WTC11 (cell line): ENCODE data around the gene TF. TPM values are rescaled to one million over a fixed set of nuclear protein-coding genes. Genes with fewer than 3 reads are reported as not detected.

Experiments
- ATAC-seq: fragments of 200-7000 bp; cut with Tn5 transposase; 2 replicates; pipeline ENCODE4 v1.10.0; 2021; ENCODE audit warnings: mild to moderate bottlenecking, moderate library complexity
- CTCF ChIA-PET: fragments of 300-600 bp; sonication (Branson Sonifier 250); formaldehyde crosslinking; loops from one replicate; lab custom pipeline; 2021; ENCODE audit warnings: antibody characterized with exemption; lab: Charles Lee
- POLR2A ChIA-PET: fragments of 350-600 bp; sonication (Branson Sonifier 250); formaldehyde crosslinking; loops from one replicate; lab custom pipeline; 2021; ENCODE audit warnings: antibody characterized with exemption; lab: Charles Lee
- DNase-seq: peaks from one replicate; pipeline ENCODE4 v3.0.0; 2021; ENCODE audit warnings: low spot score
- H3K27ac Mint-ChIP-seq: 2 replicates; pipeline ENCODE4 v1.8.0; 2021; ENCODE audit warnings: mixed read lengths
- H3K27me3 Mint-ChIP-seq: 2 replicates; pipeline ENCODE4 v1.8.0; 2021; ENCODE audit warnings: low read depth, mild to moderate bottlenecking, moderate library complexity, mixed read lengths
- H3K36me3 Mint-ChIP-seq: 2 replicates; pipeline ENCODE4 v1.8.0; 2021; ENCODE audit warnings: mixed read lengths
- H3K4me1 Mint-ChIP-seq: 2 replicates; pipeline ENCODE4 v1.8.0; 2022; ENCODE audit warnings: mixed read lengths
- H3K4me3 Mint-ChIP-seq: 2 replicates; pipeline ENCODE4 v1.8.0; 2021; ENCODE audit warnings: mild to moderate bottlenecking, moderate library complexity, mixed read lengths
- H3K9me3 Mint-ChIP-seq: 2 replicates; pipeline ENCODE4 v1.8.0; 2021; ENCODE audit warnings: mixed read lengths
- ATF1 ChIP-seq: sonication (generic); formaldehyde crosslinking; IDR thresholded peaks from 2 replicates; pipeline ENCODE4 v1.8.1; 2023; ENCODE audit warnings: mild to moderate bottlenecking, moderate library complexity, missing genetic modification reagents
- EMX1 ChIP-seq: fragments of 250-450 bp; sonication (Bioruptor Pico); IDR thresholded peaks from 2 replicates; pipeline ENCODE4 v1.8.0; 2021; ENCODE audit warnings: mild to moderate bottlenecking
- ETV6 ChIP-seq: sonication (generic); formaldehyde crosslinking; IDR thresholded peaks from 2 replicates; pipeline ENCODE4 v1.8.1; 2022; ENCODE audit warnings: mild to moderate bottlenecking, missing genetic modification reagents
- FOXJ3 ChIP-seq: sonication (generic); formaldehyde crosslinking; IDR thresholded peaks from 2 replicates; pipeline ENCODE4 v1.9.0; 2021; ENCODE audit warnings: missing genetic modification reagents, mild to moderate bottlenecking, borderline replicate concordance
- GRHL2 ChIP-seq: fragments of 250-450 bp; sonication (Bioruptor Pico); IDR thresholded peaks from 2 replicates; pipeline ENCODE4 v1.8.0; 2022; ENCODE audit warnings: mild to moderate bottlenecking, moderate library complexity; ENCODE audit not compliant: insufficient replicate concordance, severe bottlenecking
- NR1H2 ChIP-seq: sonication (generic); formaldehyde crosslinking; IDR thresholded peaks from 2 replicates; pipeline ENCODE4 v1.9.0; 2021; ENCODE audit warnings: mild to moderate bottlenecking, moderate library complexity, missing genetic modification reagents
- NR3C1 ChIP-seq: sonication (generic); formaldehyde crosslinking; conservative IDR thresholded peaks from 2 replicates; pipeline ENCODE4 v1.8.1; 2023; ENCODE audit warnings: low read depth, mild to moderate bottlenecking, missing genetic modification reagents
- PRRX2 ChIP-seq: fragments of 250-450 bp; sonication (Bioruptor Pico); IDR thresholded peaks from 2 replicates; pipeline ENCODE4 v1.8.0; 2021; ENCODE audit warnings: mild to moderate bottlenecking
- RORB ChIP-seq: fragments of 250-450 bp; sonication (Bioruptor Pico); IDR thresholded peaks from 2 replicates; pipeline ENCODE4 v1.9.0; 2021; ENCODE audit warnings: mild to moderate bottlenecking
- SOX15 ChIP-seq: fragments of 250-450 bp; sonication (Bioruptor Pico); IDR thresholded peaks from 2 replicates; pipeline ENCODE4 v1.9.0; 2021; ENCODE audit warnings: mild to moderate bottlenecking
- ZNF263 ChIP-seq: sonication (generic); formaldehyde crosslinking; IDR thresholded peaks from 2 replicates; pipeline ENCODE4 v1.8.1; 2022; ENCODE audit warnings: low read depth, mild to moderate bottlenecking, moderate library complexity, missing genetic modification reagents
- ZNF416 ChIP-seq: fragments of 250-450 bp; sonication (Bioruptor Pico); IDR thresholded peaks from 2 replicates; pipeline ENCODE4 v1.9.0; 2021; ENCODE audit warnings: mild to moderate bottlenecking, inconsistent platforms
- ZNF671 ChIP-seq: fragments of 250-450 bp; sonication (Bioruptor Pico); IDR thresholded peaks from 2 replicates; pipeline ENCODE4 v1.8.0; 2021; ENCODE audit warnings: mild to moderate bottlenecking
- total RNA-seq: library from RNA; stranded (reverse); gene quantifications from 3 replicates; pipeline ENCODE4 v1.2.3, GENCODE V29; 2021
- TF ChIP-seq, protein P1 (sequence below): sonication (generic); formaldehyde crosslinking; IDR thresholded peaks from 2 replicates; pipeline ENCODE4 v1.8.0; 2022; ENCODE audit warnings: mild to moderate bottlenecking, missing genetic modification reagents
- TF ChIP-seq, protein P2 (sequence below): sonication (generic); formaldehyde crosslinking; IDR thresholded peaks from 2 replicates; pipeline ENCODE4 v1.8.1; 2023; ENCODE audit warnings: mild to moderate bottlenecking, missing genetic modification reagents, moderate library complexity
- TF ChIP-seq, protein P3 (sequence below): sonication (generic); formaldehyde crosslinking; IDR thresholded peaks from 2 replicates; pipeline ENCODE4 v1.8.1; 2022; ENCODE audit warnings: mild to moderate bottlenecking, moderate library complexity, missing genetic modification reagents
- TF ChIP-seq, protein P4 (sequence below): sonication (generic); formaldehyde crosslinking; IDR thresholded peaks from 2 replicates; pipeline ENCODE4 v1.8.0; 2023; ENCODE audit warnings: mild to moderate bottlenecking, missing genetic modification reagents

TF gene
- total RNA-seq, 1 experiment from 2014 or later: 9.3 TPM

DNA sequence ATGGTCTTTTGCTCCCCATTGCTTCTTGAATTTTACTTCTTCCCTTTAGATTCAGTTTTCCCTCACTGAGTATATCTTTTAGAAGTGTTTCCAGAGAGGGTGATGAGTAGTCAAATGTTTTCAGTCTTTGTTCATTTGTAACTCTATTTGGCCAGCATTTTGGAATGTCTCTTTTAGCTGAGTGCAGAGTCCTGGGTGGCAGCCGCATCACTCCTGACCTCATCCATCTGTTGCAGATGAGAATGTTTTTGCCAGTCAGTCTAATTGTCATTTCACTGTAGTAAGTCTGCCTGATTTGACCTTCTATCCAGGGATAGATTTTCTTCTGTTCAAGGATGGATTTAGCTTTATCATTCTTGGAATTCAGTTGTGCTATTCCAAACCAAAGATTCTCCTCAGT, 66.7 kb downstream of the TF start:
- no peak overlapping the region for H3K4me3 Mint-ChIP-seq
- no peak overlapping the region for H3K27ac Mint-ChIP-seq
- CTCF ChIA-PET: no interaction called here

DNA sequence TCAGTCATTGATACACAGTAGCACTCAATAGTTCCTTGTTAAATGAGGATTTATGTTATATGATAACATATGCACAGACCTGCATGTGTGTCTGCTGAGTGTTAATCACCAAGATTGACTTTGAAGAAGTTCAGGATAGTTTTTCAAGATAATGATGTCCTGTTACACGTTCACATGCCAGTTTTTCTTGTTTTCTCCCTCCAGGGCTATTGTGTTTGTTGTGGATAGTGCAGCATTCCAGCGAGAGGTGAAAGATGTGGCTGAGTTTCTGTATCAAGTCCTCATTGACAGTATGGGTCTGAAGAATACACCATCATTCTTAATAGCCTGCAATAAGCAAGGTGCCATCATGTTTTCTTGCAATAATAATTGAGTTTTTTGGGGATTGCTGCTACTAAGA, 69.2 kb downstream of the TF start:
- POLR2A ChIA-PET: no interaction called here
- no peaks in the 10 kb centered on the region for H3K27me3 Mint-ChIP-seq

More for the DNA sequence above, 66.7 kb downstream of the TF start:
- H3K27me3 Mint-ChIP-seq: no peaks in the 10 kb centered on the region
- H3K4me1 Mint-ChIP-seq: no peaks in the 10 kb centered on the region
- no peak for ATAC-seq
- H3K36me3 Mint-ChIP-seq: peaks cover 53% of the 10 kb centered on the region
- no peak for DNase-seq
- TF ChIP-seq FOXJ3 (CRISPR knock-in tag) (no peak), ETV6 (CRISPR knock-in tag) (no peak), SOX15 (CRISPR knock-in tag) (no peak)
- TF ChIP-seq, protein P1, sequence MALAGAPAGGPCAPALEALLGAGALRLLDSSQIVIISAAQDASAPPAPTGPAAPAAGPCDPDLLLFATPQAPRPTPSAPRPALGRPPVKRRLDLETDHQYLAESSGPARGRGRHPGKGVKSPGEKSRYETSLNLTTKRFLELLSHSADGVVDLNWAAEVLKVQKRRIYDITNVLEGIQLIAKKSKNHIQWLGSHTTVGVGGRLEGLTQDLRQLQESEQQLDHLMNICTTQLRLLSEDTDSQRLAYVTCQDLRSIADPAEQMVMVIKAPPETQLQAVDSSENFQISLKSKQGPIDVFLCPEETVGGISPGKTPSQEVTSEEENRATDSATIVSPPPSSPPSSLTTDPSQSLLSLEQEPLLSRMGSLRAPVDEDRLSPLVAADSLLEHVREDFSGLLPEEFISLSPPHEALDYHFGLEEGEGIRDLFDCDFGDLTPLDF (CRISPR knock-in tag): no peak
- TF ChIP-seq, protein P2, sequence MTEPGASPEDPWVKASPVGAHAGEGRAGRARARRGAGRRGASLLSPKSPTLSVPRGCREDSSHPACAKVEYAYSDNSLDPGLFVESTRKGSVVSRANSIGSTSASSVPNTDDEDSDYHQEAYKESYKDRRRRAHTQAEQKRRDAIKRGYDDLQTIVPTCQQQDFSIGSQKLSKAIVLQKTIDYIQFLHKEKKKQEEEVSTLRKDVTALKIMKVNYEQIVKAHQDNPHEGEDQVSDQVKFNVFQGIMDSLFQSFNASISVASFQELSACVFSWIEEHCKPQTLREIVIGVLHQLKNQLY: no peak
- no peaks in the 10 kb centered on the region for H3K9me3 Mint-ChIP-seq
- POLR2A ChIA-PET: no interaction called here

DNA sequence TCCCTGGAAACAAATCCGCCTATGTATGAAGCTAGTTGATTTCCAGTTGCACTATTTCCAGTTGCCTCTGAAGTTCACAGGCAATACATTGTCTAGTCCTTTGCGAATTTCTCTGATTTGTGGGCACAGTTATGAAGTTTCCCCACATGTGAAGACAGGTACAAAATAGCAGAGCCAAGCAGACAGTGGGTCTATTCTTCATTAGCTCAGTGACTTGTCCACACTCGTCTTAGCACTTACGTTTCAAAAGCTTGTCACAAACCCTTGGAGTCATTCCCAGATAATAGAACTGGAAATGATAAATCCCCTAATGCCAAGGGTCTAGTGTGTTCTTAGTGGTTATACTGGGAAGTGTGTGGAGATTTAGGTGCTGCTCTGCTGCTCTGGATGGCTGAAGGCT, 73.9 kb downstream of the TF start:
- peaks cover 62% of the 10 kb centered on the region for H3K36me3 Mint-ChIP-seq
- POLR2A ChIA-PET: interaction anchor here (0.8 kb wide), 1 partner anchor 77 kb away, joined by 5 read pairs; no protein-coding TSS in a partner anchor
- DNase-seq (no peak), ATAC-seq (no peak)
- no peak overlapping the region for H3K4me3 Mint-ChIP-seq
- CTCF ChIA-PET: interaction anchor here (1.2 to 1.7 kb wide), 2 partner anchors 12 to 157 kb away, joined by 3 to 9 read pairs; no protein-coding TSS in a partner anchor
- H3K27ac Mint-ChIP-seq: no peak overlapping the region
- TF ChIP-seq ZNF671 (CRISPR knock-in tag) (no peak), NR1H2 (CRISPR knock-in tag) (no peak), RORB (CRISPR knock-in tag) (no peak), ATF1 (CRISPR knock-in tag) (no peak)
- TF ChIP-seq, protein P3, sequence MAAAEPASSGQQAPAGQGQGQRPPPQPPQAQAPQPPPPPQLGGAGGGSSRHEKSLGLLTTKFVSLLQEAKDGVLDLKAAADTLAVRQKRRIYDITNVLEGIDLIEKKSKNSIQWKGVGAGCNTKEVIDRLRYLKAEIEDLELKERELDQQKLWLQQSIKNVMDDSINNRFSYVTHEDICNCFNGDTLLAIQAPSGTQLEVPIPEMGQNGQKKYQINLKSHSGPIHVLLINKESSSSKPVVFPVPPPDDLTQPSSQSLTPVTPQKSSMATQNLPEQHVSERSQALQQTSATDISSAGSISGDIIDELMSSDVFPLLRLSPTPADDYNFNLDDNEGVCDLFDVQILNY: no peak
- TF ChIP-seq, protein P4, sequence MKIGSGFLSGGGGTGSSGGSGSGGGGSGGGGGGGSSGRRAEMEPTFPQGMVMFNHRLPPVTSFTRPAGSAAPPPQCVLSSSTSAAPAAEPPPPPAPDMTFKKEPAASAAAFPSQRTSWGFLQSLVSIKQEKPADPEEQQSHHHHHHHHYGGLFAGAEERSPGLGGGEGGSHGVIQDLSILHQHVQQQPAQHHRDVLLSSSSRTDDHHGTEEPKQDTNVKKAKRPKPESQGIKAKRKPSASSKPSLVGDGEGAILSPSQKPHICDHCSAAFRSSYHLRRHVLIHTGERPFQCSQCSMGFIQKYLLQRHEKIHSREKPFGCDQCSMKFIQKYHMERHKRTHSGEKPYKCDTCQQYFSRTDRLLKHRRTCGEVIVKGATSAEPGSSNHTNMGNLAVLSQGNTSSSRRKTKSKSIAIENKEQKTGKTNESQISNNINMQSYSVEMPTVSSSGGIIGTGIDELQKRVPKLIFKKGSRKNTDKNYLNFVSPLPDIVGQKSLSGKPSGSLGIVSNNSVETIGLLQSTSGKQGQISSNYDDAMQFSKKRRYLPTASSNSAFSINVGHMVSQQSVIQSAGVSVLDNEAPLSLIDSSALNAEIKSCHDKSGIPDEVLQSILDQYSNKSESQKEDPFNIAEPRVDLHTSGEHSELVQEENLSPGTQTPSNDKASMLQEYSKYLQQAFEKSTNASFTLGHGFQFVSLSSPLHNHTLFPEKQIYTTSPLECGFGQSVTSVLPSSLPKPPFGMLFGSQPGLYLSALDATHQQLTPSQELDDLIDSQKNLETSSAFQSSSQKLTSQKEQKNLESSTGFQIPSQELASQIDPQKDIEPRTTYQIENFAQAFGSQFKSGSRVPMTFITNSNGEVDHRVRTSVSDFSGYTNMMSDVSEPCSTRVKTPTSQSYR (CRISPR knock-in tag): no peak
- no peaks in the 10 kb centered on the region for H3K27me3 Mint-ChIP-seq
- H3K4me1 Mint-ChIP-seq: peaks cover 16% of the 10 kb centered on the region
- H3K9me3 Mint-ChIP-seq: no peaks in the 10 kb centered on the region

More for the DNA sequence above, 69.2 kb downstream of the TF start:
- no peaks in the 10 kb centered on the region for H3K9me3 Mint-ChIP-seq
- CTCF ChIA-PET: no interaction called here
- no peak overlapping the region for H3K27ac Mint-ChIP-seq
- DNase-seq: no peak
- H3K4me1 Mint-ChIP-seq: no peaks in the 10 kb centered on the region
- H3K4me3 Mint-ChIP-seq: no peak overlapping the region
- peaks cover 48% of the 10 kb centered on the region for H3K36me3 Mint-ChIP-seq
- TF ChIP-seq ZNF263 (CRISPR knock-in tag) (no peak), EMX1 (no peak), PRRX2 (no peak), NR3C1 (CRISPR knock-in tag) (no peak), GRHL2 (CRISPR knock-in tag) (no peak), SOX15 (CRISPR knock-in tag) (no peak), ZNF416 (CRISPR knock-in tag) (no peak)
- no peak for ATAC-seq
